GM06990 (cell line): ENCODE data around the gene CHML.

Source experiments
- DNase-seq: peaks from one replicate; pipeline ENCODE4 v3.0.0-alpha.2; 2011; ENCODE audit not compliant: insufficient read length; ENCODE audit errors: extremely low read depth
- H3K27me3 ChIP-seq: replicated peaks from 2 replicates; pipeline ENCODE4 v1.6.0; 2011; ENCODE audit warnings: low read length; ENCODE audit not compliant: control insufficient read depth, insufficient read depth
- H3K36me3 ChIP-seq: 2 replicates; pipeline ENCODE4 v1.5.1; 2011; ENCODE audit warnings: low read length; ENCODE audit not compliant: control insufficient read depth, insufficient read depth
- H3K4me3 ChIP-seq: replicated peaks from 2 replicates; pipeline ENCODE4 v1.5.1; 2011; ENCODE audit warnings: low read depth, mild to moderate bottlenecking, control low read depth, low read length
- CTCF ChIP-seq: IDR thresholded peaks from 2 replicates; pipeline ENCODE4 v1.5.1; 2011; ENCODE audit warnings: low read length, control low read depth, mild to moderate bottlenecking, inconsistent platforms; ENCODE audit not compliant: insufficient read depth, poor library complexity, severe bottlenecking

Gene CHML

GRCh38 chr1:241614572-241614971 lies 25.6 kb downstream of the CHML start:
- TF ChIP-seq CTCF, result no peak
- no peak for DNase-seq
- no peaks in the 10 kb centered on the region for H3K27me3 ChIP-seq
- no peak overlapping the region for H3K4me3 ChIP-seq
- no peaks in the 10 kb centered on the region for H3K36me3 ChIP-seq

DNA sequence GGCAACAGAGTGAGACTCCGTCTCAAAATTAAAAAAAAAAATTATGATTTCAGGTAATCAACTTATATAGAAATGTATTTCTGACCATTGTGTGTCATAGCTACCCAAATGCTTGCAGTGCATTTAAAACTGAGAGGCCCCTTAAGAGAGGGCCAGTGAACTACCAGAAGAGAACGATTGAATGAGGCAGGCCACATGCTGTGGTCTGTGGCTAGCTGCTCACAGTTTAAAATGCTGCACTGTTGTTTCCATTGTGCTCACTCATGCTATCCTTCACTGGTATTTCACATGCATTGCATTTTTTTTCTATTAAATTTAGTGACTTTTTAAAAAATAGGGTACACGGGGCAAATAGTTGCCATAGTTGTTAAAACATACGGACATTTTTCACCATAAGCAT lies 26.0 kb downstream of the CHML start:
- no peak for TF ChIP-seq CTCF
- DNase-seq, result no peak
- no peak overlapping the region for H3K4me3 ChIP-seq
- no peaks in the 10 kb centered on the region for H3K36me3 ChIP-seq
- no peaks in the 10 kb centered on the region for H3K27me3 ChIP-seq

DNA sequence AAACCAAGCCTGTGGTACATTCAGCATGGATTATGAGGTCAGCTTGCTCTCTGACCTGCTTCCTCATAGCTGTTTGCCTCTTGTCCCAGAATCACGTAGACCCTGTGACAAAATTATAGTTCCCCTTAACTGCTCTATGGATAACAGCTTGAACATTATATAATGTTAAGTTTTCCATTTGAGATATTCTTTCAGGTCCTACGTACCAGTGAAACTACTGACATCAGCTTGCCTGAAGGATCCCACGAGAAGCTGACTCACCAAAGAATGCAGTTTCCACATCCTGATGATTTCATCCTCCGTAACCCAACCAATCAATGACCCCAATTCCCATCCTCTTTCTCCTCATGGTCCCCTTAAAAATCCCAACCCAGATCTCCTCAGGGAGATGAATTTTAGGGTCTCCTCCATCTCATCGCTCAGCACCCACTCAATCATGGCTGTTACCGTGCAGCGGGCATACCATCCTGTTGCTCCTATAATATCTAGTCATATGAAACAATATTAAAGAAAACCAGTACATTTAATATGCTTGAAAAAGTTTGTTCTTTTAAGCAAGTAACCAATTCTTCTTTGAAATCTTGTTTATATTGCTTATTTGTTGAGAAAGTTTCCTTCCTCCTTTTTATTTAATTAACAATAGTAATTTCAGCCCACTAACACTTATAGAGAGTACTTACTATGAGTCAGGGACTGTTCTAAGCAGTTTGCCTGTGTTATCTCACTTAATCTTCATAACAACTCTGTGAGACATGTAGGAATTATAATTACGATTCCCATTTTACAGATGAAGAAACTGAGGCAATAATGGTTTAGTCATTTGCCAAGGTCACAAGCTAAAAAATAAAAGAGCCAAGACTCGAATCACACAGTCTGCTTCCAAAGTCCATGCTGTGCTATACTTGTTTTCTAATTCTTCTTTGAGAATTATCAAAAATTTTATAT lies 27.4 kb downstream of the CHML start:
- no peak for DNase-seq
- no peaks in the 10 kb centered on the region for H3K27me3 ChIP-seq
- no peak overlapping the region for H3K4me3 ChIP-seq
- no peak for TF ChIP-seq CTCF
- H3K36me3 ChIP-seq, result no peaks in the 10 kb centered on the region

GRCh38 chr1:241611736-241612135 lies 28.4 kb downstream of the CHML start:
- Histone ChIP-seq H3K36me3 (no peaks in the 10 kb centered on the region), H3K27me3 (no peaks in the 10 kb centered on the region), H3K4me3 (no peak overlapping the region)
- DNase-seq, result no peak
- TF ChIP-seq CTCF, result no peak

- Histone ChIP-seq H3K36me3 (no peaks in the 10 kb centered on the region), H3K4me3 (no peak overlapping the region), H3K27me3 (no peaks in the 10 kb centered on the region)
- DNase-seq, result peak; percentile 56
- peak; percentile 55 for TF ChIP-seq CTCF
Observed at GRCh38 chr1:241611063-241611462, 29.1 kb downstream of the CHML start.
